Islet of Langerhans (tissue), 1 donor: ENCODE data around the gene HSPA12B.

Source experiments
- FAIRE-seq: peaks from one replicate; lab custom pipeline; 2011; peaks lifted over from hg19 to GRCh38; lab: Jason Lieb, UNC

The HSPA12B gene

DNA sequence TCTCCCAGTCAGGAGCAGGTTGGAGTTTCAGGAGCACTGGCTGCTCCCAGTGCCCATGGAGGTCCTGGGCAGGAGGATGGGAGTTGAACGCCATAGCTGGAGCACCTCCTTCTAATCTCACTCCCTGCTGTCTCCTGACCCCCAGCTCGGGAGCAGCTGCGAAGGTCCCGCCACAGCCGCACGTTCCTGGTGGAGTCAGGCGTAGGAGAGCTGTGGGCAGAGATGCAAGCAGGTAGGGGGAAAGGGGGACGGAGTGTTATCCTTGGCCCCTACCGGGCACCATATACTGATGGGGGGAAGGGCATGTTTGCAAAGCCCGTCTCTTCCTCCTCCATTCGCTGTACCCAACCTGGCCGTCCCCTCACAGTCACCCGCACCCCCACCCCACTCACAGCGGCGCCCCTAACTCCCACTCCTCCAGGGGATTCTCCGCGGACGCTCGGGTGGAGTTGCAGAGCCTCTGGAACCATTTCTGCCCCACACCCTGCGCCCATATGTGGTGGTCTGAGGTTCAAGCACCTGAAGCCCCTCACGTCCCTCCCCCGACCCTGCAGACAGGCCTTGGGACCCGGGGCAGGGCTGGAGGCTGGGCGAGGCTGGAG lies 16.7 kb downstream of the HSPA12B start:
- no peak for FAIRE-seq

DNA sequence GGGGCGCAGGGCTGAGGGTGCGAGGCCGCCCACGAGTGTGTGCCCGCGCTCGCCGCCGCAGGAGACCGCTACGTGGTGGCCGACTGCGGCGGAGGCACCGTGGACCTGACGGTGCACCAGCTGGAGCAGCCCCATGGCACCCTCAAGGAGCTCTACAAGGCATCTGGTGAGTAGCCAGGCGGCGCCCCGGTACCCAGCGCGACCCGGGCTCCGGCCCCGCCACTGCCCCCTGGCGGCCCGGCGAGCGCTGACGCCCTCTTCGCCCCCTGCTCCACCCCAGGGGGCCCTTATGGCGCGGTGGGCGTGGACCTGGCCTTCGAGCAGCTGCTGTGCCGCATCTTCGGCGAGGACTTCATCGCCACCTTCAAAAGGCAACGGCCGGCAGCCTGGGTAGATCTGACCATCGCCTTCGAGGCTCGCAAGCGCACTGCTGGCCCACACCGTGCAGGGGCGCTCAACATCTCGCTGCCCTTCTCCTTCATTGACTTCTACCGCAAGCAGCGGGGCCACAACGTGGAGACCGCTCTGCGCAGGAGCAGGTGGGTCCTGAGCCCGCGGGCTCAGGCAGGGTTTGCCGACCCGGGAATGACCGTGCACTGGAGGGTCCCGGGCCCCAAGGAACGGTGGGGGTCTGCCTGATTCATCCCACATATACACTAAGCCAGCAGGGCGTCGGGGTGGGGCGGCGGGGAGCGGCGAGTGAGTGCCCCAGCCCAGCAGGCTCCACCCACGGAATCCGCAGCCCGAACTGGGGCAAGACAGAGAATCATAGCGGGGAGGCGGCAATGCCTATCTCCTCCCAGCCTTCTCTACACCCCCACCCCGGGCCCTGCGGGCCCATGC lies 17.4 kb downstream of the HSPA12B start:
- no peak for FAIRE-seq

DNA sequence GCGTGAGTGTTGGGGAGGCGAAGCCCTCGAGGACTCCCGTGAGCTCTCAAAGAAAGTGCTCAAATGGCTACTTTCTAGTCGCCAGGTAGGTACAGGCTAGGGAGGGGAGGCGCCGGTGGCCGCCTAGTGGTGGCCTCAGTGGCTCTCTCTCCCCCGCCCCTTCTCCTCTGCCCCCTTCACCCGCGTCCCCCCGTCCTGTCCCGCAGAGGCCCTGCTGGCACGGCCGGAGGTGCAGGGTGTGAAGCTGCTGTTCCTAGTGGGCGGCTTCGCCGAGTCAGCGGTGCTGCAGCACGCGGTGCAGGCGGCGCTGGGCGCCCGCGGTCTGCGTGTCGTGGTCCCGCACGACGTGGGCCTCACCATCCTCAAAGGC lies 18.8 kb downstream of the HSPA12B start:
- FAIRE-seq, result no peak

GRCh38 chr20:3751675-3752385 lies 19.3 kb downstream of the HSPA12B start:
- no peak for FAIRE-seq

DNA sequence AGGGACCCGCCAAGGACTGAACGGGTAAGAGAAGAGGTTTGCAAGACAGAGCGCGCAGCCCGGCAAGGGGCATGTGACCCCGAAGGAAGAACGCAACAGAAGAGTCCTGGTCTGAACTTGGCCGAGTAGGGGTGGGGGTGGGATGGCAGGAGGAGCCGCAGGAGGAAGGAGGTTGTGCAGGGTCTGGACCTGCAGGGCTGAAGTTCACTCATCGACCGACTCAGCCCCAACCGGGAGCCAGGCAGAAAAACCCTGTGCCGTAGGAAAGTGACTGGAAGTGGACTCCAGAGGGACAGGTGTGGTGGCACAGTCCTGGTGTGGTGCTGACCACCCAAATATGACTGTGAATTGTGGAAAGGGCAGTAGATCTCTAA lies 19.9 kb downstream of the HSPA12B start:
- no peak for FAIRE-seq

- no peak for FAIRE-seq
Measured at GRCh38 chr20:3753098-3753497, 20.6 kb downstream of the HSPA12B start.

- FAIRE-seq, result no peak
Measured at GRCh38 chr20:3753501-3754275, 21.2 kb downstream of the HSPA12B start.

DNA sequence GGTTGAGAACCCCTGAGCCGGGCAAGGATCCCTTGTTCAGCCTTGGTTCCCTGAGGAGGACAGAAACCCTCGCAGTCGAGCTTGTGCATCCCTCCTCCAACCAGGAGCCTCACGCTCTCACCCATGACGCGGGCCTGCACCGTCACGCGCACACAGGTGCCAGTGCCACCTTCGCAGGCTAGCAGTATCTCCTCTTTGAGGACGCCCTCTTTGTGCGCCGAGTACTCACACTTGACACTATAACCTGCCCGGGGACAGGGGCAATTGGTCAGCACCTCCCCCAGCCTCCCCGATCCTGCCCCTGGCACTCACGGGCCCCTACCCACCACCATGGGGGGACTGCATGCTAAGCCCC lies 21.8 kb downstream of the HSPA12B start:
- FAIRE-seq, result no peak

DNA sequence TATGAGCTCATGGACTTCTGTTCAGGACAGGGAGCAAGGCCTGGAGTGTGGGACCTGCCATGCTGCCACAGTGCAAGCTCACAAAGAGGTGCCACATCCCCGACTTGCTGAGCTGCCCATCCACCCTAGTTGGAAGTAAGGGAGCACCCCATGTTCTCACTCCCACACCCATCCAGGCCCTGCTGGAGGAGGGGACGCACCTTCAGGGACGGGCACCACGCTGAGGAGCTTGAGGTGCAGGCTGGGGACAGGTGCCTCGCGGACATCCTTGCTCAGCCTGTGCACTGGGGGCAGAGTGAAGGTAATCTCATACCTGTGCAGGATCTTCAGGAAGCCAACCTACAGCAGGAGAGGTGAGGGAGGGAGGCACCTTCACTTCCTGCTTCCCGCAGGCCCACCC lies 22.8 kb downstream of the HSPA12B start:
- FAIRE-seq, result no peak

GRCh38 chr20:3755814-3756480 lies 23.5 kb downstream of the HSPA12B start:
- FAIRE-seq, result no peak

- FAIRE-seq, result no peak
Measured at GRCh38 chr20:3757268-3757667, 24.8 kb downstream of the HSPA12B start.

DNA sequence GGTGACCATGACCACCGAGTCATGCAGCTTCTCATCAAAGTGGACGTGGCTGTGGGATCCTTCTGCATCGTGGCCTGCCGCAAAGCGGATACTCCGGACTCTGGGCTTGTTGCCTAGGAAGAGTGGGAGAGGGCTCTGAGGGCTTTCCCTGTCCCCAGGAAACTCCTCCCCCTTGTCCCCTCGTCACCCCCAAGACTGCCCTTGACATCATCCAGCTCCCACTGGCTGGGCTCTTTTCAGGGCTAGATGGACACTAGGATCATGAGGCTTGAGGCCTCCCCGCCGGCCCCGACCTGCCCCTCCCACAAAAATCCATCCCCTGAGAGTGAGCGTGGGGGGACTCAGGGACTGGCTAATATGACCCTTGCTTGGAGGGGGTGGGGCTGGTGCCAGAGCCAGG lies 26.1 kb downstream of the HSPA12B start:
- FAIRE-seq, result no peak

DNA sequence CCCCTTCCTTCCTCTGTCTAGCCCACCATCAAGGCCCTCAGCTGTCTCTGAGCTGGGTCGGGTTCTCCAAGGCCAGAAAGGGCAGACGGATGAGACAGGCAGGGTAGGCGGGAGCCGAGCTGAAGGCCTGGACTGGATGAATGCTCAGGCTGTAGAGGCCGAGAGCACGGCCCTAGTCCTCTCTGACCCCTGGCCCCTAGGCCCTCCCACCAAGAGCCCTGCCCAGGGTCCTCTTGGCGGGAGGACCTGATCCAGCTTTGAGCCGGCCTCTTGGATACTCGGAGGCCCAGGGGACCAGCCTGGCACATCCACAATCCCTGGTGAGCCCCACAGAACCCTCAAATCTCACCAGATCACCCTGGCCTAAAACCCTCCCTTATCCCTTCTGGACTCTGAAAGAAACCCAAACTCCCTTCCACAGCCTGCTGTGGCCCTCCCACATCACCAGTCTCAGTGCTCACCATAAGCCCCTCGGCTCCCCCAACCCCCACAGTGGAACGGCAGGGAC lies 26.9 kb downstream of the HSPA12B start:
- FAIRE-seq, result no peak

DNA sequence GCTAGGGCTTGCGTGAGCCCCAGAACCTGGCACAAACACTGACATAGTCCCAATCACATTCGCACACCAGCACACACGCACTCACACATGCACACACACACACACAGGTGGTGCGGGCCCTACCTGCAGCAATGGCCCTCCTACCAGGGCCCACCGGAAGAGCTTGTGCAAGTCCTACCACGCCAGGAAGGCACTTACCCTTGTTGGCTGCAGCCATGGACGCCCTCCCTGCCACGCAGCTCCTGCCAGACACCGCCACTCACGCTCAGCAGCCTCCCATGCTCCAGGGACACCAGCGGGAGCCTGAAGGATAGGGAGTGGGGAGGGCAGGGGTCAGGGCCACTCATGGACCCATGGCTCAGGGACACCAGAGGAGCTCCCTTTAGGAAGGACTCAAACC lies 27.4 kb downstream of the HSPA12B start:
- no peak for FAIRE-seq

DNA sequence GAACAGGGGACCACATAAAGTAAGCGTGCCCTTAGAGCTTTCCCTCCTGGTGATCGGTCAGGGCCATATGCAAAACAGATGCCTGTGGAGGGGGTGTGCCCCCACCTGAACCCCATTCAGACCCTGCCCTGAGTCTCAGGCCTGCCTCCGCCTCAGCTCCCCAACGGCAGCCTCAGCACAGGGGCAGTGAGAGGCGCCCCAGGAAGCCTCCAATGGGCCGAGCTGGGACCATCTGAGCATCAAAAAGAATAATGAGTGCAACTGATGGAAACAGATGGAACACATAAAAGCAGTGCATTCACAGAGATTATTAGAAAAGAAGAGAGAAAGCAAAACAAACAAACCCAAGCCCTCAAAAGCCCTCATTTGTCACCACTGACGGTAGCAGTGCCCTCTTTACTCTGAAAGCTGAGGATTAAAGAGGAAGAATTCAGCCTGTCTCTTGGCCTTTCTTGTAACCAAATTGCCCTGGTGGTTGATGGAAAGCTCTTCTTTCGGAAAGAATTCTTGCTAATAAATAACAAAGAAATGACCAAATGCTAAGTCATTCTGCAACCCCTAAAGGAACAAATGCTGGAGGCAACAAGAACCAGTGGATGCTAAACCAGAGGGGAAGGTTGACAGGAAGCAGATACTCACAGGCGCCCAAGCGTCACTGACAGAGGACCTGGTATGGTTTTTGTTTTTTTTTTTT lies 28.3 kb downstream of the HSPA12B start:
- FAIRE-seq, result no peak

DNA sequence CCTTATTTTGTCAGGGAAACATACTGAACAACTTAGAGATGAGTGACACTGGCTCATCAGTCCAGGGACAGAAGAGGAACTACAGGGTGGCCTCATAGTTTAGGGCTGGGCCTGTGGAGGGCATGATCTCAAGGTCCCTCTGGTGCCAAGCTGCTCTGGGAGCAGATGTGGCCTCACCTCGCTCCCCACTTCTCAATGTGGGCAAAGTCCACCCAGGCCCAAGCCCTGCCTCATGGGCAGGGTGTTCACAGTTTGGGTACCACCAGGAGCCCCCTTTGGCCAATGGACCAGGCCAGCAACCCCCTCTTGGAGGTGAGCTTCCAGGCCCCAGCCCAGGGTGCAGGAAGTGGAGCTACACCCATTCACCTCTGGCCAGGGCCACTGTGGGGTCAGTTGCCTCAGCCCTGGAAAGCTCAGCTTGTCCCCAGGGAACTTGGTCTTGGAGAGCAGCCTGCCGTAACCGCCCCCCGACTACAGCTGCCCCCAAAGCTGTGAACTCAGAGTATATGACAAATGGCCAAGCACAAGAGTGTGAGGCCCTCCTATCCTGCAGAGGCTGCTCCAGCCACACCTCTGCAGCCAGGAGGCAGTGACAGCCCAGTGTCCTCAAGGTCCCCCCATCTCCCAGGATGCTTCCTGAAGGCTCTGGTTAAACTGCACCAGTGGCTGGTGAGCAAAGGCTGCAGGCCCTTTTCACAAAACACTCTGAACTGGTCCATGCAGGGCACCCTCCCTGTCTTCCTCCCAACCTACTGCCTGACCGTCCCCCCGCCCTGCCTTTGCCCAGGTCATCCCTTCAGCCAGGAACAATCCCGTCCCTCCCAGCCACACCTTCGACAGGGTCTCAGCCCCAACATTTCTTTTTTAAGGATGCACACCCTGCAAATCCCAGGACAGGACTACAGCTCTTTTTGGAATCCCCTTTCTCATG lies 31.5 kb downstream of the HSPA12B start:
- no peak for FAIRE-seq

DNA sequence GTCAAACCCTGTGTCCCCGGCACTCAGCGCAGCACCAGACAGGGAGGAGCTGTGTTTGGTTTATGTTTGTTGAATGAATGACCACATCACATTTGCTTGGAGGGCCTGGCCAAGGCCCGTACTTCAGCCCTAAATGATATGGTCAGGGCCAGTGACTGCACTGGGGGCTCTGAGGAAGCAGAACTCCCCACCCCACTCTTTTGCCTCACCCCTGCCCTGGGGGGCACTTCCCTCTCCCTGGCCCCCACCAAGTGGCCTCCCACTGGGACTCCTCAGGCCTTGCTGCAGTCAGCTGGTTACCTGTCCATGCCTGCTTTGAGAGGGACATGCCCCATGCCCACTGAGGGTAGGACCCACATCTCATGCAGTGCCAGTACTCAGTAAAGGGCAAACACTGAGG lies 32.2 kb downstream of the HSPA12B start:
- FAIRE-seq, result no peak

- no peak for FAIRE-seq
Measured at GRCh38 chr20:3765171-3765882, 32.8 kb downstream of the HSPA12B start.

DNA sequence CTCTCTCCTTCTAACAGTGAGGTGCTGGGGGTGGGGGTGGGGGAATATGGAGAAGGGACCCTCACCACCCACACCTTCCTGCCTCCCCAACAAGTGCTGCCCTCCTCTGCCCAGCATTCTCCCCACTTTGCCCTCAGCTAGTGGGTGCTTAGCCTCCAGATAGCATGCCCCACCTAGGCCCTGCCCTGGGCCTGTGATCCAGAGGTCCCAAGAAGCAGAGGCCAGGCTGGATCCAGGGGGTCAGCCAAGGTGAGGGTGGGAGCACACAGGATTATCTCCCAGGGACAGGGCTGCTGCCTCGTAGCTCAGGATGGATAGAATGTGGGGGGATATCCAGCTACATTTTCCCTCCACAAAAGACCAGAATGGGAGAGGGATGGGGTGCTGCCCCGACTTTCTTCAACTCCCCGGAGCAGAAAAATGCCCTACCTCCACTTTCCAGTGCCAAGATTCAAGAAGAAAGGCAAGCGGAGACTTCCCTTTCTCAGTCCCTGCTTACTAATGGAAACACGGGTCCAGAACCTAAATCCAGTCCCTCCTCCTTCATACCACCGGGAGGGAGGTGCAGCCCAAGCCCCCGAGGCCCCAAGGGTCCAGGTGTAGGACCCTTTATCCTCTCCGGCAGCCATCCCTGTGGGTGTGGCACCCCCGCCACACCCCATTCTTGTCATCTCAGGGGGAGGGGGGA lies 34.1 kb downstream of the HSPA12B start:
- FAIRE-seq, result no peak
